Neural cell (in vitro differentiated cells): ENCODE data around the gene RGL3. TPM values are rescaled to one million over a fixed set of nuclear protein-coding genes. Genes with fewer than 3 reads are reported as not detected.
"Not testable (repeated sequence)": the region's sequence is repeated elsewhere in the genome, so short reads cannot be mapped to it uniquely, and the experiment has no call there.

ENCODE experiments used
- H2AFZ ChIP-seq: fragments of 200-600, 300-800 bp; sonication (generic), shearing (Covaris generic); 2 replicates; pipeline ENCODE4 v1.6.0; 2014; ENCODE audit warnings: low read depth, mild to moderate bottlenecking, antibody characterized with exemption, low read length, moderate library complexity
- H3F3A ChIP-seq: fragments of 200-600 bp; shearing (Covaris generic); 2 replicates; pipeline ENCODE4 v1.6.1; 2016; ENCODE audit warnings: mild to moderate bottlenecking, moderate library complexity, mixed read lengths, antibody characterized with exemption, low read length; ENCODE audit not compliant: insufficient read depth, poor library complexity, severe bottlenecking
- H3K27ac ChIP-seq: fragments of 200-600, 300-800 bp; sonication (generic), shearing (Covaris generic); 2 replicates; pipeline ENCODE4 v1.5.1; 2014; ENCODE audit warnings: mild to moderate bottlenecking, low read length, moderate library complexity
- H3K27me3 ChIP-seq: fragments of 300-800, 200-600 bp; sonication (generic), shearing (Covaris generic); 2 replicates; pipeline ENCODE4 v1.6.0; 2014; ENCODE audit warnings: mild to moderate bottlenecking, low read depth, low read length, moderate library complexity; ENCODE audit not compliant: insufficient read depth
- H3K36me3 ChIP-seq: fragments of 300-800, 200-600 bp; sonication (generic), shearing (Covaris generic); 2 replicates; pipeline ENCODE4 v1.5.1; 2014; ENCODE audit warnings: mild to moderate bottlenecking, antibody characterized with exemption, low read length, moderate library complexity; ENCODE audit not compliant: insufficient read depth
- H3K4me2 ChIP-seq: fragments of 300-800, 200-600 bp; sonication (generic), shearing (Covaris generic); 2 replicates; pipeline ENCODE4 v1.6.0; 2014; ENCODE audit warnings: mild to moderate bottlenecking, low read length
- H3K4me3 ChIP-seq: fragments of 300-800, 200-600 bp; sonication (generic), shearing (Covaris generic); 2 replicates; pipeline ENCODE4 v1.5.1; 2014; ENCODE audit warnings: mild to moderate bottlenecking, low read length, moderate library complexity
- H3K79me2 ChIP-seq: fragments of 200-600 bp; shearing (Covaris generic); replicated peaks from 2 replicates; pipeline ENCODE4 v1.6.0; 2014; ENCODE audit warnings: mild to moderate bottlenecking, low read length, moderate library complexity; ENCODE audit not compliant: insufficient read depth
- H3K9ac ChIP-seq: fragments of 300-800, 200-600 bp; sonication (generic), shearing (Covaris generic); 2 replicates; pipeline ENCODE4 v1.6.1; 2016; ENCODE audit warnings: mild to moderate bottlenecking, low read length, mixed read lengths
- H3K9me2 ChIP-seq: fragments of 200-600 bp; shearing (Covaris generic); 2 replicates; pipeline ENCODE4 v1.6.1; 2016; ENCODE audit warnings: mild to moderate bottlenecking, low read length, mixed read lengths; ENCODE audit not compliant: insufficient read depth
- H3K9me3 ChIP-seq: fragments of 200-600, 300-800 bp; sonication (generic), shearing (Covaris generic); 2 replicates; pipeline ENCODE4 v1.6.1; 2016; ENCODE audit warnings: mild to moderate bottlenecking, mixed run types, low read length, moderate library complexity, mixed read lengths
- H4K20me1 ChIP-seq: fragments of 200-600 bp; shearing (Covaris generic); 2 replicates; pipeline ENCODE4 v1.6.1; 2016; ENCODE audit warnings: mild to moderate bottlenecking, mixed run types; ENCODE audit not compliant: insufficient read depth
- CTCF ChIP-seq: fragments of 450-650 bp; IDR thresholded peaks from 2 replicates; pipeline ENCODE4 v1.5.1; 2014; ENCODE audit warnings: antibody characterized with exemption, mild to moderate bottlenecking, moderate library complexity; ENCODE audit not compliant: poor library complexity, severe bottlenecking
- EP300 ChIP-seq: fragments of 450-650 bp; conservative IDR thresholded peaks from 2 replicates; pipeline ENCODE4 v1.6.1; 2014; ENCODE audit warnings: antibody characterized with exemption, mild to moderate bottlenecking, moderate library complexity; ENCODE audit not compliant: poor library complexity, severe bottlenecking
- EZH2 ChIP-seq: fragments of 200-600, 300-800 bp; shearing (Covaris generic), sonication (generic); IDR thresholded peaks from 2 replicates; pipeline ENCODE4 v1.6.1; 2014; ENCODE audit warnings: antibody characterized with exemption, low read length, borderline replicate concordance, mild to moderate bottlenecking; ENCODE audit not compliant: insufficient read depth, poor library complexity, severe bottlenecking
- MXI1 ChIP-seq: fragments of 450-650 bp; conservative IDR thresholded peaks from 2 replicates; pipeline ENCODE4 v1.6.1; 2014; ENCODE audit warnings: antibody characterized with exemption, mild to moderate bottlenecking; ENCODE audit not compliant: poor library complexity, severe bottlenecking
- POLR2AphosphoS5 ChIP-seq: IDR thresholded peaks from 2 replicates; pipeline ENCODE4 v1.6.1; 2012
- RAD21 ChIP-seq: fragments of 450-650 bp; conservative IDR thresholded peaks from 2 replicates; pipeline ENCODE4 v1.6.1; 2014; ENCODE audit warnings: antibody characterized with exemption, mild to moderate bottlenecking, moderate library complexity
- REST ChIP-seq: IDR thresholded peaks from 2 replicates; pipeline ENCODE4 v1.6.1; 2012; ENCODE audit warnings: borderline replicate concordance
- SMC3 ChIP-seq: fragments of 450-650 bp; conservative IDR thresholded peaks from 2 replicates; pipeline ENCODE4 v1.6.1; 2014; ENCODE audit warnings: antibody characterized with exemption, mild to moderate bottlenecking, moderate library complexity; ENCODE audit not compliant: poor library complexity
- TAF1 ChIP-seq: IDR thresholded peaks from 2 replicates; pipeline ENCODE4 v1.6.1; 2012; ENCODE audit warnings: low read depth
- polyA plus RNA-seq: library from polyadenylated mRNA; depleted of rRNA; stranded (reverse); fragments of >200 nt; gene quantifications from 2 replicates; pipeline ENCODE4 v1.2.3, GENCODE V29; 2014

Gene RGL3
- polyA plus RNA-seq, 1 donor from 2014 or later: not detected

- Histone ChIP-seq H3K9me2 (no peaks in the 10 kb centered on the region), H4K20me1 (no peaks in the 10 kb centered on the region), H3K36me3 (peaks cover 6% of the 10 kb centered on the region), H3K27me3 (no peaks in the 10 kb centered on the region), H3K4me2 (peak within 1 kb of the TSS; percentile 61), H2AFZ (no peak within 1 kb of the TSS), H3K79me2 (peaks cover 10% of the 10 kb centered on the region), H3K9me3 (no peaks in the 10 kb centered on the region), H3K9ac (peak within 1 kb of the TSS; percentile 92), H3K27ac (peak within 1 kb of the TSS; percentile 62), H3F3A (no peaks in the 10 kb centered on the region), H3K4me3 (peak within 1 kb of the TSS; percentile 81)
- TF ChIP-seq EZH2 (no peak), SMC3 (peak; percentile 39), CTCF (no peak), POLR2AphosphoS5 (peak; percentile 89), REST (peak; percentile 57), RAD21 (peak; percentile 15), TAF1 (no peak), MXI1 (peak; percentile 43), EP300 (no peak)
Measured at GRCh38 chr19:11355160-11356073, 63.7 kb downstream of the RGL3 start, which contains the start of gene PLPPR2. PLPPR2 (plus strand) TSS chr19:11355432; CDS start chr19:11357674, 2,242 bp downstream.

GRCh38 chr19:11354102-11354501 lies 65.0 kb downstream of the RGL3 start:
- not testable (repeated sequence) for H4K20me1 ChIP-seq, H3K9me2 ChIP-seq, H3K36me3 ChIP-seq, H3K9me3 ChIP-seq, H3K4me2 ChIP-seq, H3K9ac ChIP-seq, H2AFZ ChIP-seq, H3F3A ChIP-seq, H3K27me3 ChIP-seq, H3K4me3 ChIP-seq, H3K27ac ChIP-seq
- H3K79me2 ChIP-seq: peaks cover 10% of the 10 kb centered on the region
